NCI-H128 (cell line): ENCODE measurements around the gene HELZ2.
"Not testable (repeated sequence)": the region's sequence is repeated elsewhere in the genome, so short reads cannot be mapped to it uniquely, and the experiment has no call there.

Experiments
- DNase-seq: peaks from one replicate; lab custom pipeline; 2025; ENCODE audit not compliant: unreplicated experiment; lab: John Stamatoyannopoulos, UW

The HELZ2 gene

DNA sequence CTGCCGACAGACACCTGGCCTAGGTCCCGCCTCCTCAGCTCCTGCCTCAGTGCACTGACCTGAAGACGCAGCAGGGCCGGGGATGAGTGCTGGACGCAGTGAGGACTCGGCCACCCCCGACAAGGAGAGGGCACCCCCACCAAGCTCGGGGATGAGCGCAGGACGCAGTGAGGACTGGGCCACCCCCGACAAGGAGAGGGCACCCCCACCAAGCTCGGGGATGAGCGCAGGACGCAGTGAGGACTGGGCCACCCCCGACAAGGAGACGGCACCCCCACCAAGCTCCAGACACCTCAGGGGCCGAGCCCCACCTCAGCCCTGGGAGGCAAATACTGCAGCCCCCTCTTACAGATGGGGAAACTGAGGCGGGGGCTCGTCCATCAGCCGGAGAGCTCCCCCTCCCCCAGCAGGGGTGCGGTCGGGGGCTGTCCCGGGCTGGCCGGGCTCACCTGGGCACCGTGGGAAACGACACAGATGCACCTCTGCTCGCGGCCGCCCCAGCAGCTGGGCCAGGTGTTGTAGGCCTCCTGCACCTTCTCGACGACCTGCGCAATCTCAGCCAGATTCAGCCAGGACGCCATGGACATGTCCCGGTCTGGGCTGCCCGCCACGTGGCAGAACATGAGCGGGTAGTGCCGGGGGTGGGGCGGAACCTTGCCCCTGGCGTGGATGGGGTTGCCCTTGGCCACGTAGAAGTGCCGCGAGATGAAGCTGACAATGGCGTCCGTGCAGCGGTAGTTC, 7.5 kb downstream of the HELZ2 start:
- DNase-seq, result no peak

DNA sequence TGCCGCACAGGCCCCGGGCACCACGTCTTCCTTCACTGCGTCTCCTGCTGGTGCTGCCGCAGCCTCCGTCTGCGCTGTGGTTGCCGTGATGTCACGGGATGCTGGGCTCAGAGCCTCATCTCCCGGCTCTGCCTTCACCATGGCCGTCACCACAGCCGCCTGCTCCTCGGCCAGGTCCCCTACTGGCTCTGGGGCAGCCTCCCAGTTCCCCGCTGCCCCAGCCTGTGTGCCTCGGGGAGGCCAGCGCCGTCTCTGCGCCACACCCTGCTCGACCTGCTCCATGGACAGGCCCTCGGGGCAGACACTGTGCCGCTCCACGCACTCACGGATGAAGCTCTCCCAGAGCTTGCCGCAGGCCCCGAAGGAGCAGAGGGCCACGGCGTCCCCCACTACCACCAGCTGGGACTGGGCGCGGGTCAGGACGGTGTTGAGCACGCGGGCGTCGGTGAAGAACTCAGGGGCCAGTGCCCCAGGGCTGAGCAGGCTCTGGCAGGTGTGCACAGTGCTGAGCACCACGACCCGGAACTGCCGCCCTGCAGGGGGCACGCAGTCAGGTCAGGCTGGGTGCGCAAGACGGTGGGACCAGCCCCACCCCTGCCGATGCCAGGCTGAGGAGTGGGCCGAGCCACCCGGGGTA, 8.2 kb downstream of the HELZ2 start:
- DNase-seq, result no peak

DNA sequence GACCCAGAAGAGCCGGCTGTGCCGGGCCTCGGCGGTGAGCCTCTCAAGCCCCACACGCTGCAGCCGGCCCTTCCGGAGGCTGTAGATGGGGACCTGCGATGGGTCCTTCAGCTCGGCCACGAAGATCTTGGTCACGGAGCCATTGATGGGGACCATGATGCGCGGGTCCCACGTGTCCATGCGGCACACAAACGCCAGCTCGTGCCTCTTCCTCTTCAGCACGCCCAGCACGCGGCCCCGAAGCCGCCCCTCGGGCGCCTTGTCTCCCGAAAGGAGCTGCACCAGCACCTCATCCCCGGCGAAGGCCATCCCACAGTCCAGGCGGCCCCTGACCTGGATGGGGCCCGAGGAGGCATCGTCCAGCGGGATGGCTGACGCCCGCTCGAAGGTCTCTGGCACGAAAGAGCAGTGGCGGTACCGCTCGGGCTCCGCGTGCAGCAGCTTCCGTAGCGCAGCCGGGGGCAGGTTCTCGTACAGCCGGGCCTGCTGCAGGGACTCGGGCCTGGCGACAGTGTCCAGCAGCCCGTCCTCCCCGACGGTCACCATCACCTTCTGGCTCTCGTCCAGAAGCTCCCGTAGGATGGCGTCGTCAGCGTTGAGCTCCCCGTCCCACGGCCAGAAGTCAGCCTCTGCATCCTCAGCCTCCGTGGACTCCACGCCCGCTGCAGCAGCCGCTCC, 8.9 kb downstream of the HELZ2 start:
- DNase-seq, result no peak

DNA sequence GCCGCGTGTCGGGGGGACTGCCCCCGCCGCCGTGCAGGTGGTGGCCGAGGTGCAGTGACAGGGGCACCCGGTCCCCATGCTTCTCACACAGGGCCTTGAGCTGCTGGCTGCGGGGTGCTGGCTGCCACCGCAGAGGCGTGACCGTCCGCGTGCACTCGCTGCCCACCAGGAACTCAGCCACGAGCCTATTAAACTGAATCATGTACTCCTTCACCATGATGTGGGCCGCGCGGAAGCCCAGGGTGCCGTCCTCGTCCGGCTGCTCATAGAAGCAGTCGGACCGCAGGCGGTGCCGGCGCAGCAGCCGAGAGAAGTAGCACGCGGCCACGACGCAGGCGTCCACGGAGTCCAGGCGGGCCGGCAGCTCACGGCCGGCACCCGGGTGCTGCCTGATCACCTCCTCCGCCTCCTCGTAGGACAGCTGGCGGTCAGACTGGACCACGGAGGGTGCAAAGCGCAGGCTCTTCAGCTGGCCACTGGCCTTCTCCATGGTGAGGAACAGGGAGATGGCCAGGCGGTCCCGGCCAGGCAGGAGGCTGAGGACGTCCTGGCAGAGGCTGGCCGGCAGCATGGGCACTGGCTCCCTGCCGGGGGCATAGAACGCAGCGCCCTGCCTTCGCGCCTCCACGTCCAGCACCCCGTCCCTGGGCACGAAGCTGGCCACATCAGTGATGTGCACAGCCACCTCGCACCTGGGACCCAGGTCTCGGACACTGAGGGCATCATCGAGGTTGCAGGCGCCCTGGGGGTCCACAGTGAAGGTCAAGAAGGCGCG, 9.8 kb downstream of the HELZ2 start:
- no peak for DNase-seq

DNA sequence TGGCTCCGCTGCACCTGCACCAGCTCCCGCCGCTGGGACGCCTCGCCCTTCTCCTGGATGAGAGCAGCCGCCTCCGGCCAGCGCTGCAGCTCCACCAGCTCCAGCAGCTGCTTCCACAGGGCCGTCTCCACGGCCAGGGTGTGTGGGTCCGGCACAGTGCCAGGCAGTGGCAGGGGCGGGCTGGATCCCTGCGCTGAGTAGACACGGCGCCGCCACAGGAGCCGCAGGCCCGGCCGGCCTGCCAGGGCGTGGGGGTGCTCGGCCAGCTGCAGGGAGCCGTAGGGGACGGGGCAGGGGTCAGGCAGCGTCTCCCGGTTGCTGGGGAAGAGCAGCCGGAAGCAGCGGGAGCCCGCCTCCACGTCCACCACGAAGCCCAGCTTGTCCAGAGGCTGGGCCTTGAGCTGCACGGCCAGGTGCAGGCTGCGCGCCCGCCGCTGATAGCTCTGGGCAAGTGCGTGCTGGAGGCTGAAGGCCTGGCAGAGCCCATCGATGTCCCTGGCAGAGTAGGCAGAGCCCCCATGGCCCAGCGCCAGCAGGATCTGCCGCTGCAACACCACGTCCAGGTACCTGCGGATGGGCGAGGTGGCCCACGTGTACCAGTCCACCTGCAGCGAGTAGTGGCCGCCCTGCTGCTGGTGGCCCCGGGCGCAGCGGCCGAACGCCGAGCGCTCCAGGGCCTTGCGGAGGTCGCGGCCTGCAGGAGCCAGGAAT, 10.7 kb downstream of the HELZ2 start:
- DNase-seq, result no peak

DNA sequence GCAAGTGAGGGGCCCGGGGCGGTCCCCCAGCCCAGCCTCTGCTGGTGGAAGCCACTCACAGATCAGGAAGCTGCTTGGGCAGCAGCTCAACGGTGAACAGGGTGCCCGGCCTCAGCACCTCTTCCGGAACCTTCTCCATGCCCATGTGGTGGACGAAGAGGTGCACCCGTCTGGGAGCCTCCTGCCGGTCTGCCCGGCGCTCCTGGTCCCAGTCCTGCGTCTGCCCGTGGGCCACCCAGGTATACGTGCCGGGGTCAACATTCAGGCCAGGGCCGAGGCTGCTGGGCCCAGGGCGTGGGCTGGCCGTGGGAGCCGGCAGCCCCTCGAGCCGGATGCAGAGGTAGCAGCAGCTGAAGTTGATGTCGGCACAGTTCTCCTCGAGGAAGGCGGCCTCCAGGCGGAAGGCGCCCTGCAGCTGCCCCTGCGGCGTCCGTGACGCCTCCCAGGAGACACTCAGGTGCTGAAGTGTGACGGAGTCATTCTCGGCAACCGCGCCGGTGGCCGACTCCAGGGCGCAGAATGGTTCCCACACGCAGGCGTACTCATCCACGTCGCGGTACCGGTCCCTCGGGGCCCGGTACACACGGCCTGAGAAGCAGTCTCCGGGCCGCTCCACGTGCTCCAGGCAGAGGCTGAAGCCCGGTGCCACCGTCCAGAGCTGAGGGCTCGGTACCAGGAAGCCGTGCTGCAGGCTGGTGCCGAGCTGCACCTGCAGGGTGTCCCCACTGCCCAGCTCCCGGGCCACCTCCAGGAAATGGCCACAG, 11.4 kb downstream of the HELZ2 start:
- DNase-seq, result no peak

DNA sequence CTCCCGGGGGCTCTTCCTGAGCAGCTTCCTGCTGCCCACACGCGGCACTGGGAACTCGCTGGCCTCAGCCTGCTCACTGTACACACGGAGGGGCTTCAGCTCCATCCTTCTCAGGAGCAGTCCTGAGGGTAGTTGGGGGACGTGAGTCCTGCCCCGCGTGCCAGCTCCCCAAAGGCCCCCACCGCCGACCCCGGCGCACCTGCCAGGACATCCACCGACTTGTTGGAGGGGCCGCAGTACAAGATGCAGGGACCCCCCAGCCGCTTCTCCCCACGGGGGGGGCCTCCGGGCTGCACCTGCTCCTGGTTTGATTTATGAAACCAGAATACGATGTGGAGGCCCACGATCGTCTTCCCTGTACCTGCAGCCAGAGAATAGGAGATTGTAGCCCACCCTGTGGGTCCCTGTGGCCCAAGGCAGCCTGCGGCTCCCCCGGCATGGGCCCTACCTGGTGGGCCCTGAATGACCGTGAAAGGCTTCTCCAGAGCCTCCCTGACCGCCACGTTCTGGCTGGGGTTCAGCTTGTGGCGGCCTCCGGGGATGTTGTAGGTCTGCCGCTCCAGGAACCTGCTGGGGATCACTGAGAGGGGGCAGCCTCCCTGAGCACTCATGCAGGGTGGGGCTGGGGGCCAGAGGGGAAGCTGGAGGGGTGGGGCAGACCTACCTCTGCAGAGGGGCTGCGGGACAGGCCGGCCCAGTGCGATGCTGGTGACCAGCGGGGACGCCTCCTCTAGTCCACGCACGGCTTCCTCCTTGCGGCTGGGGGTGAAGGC, 12.2 kb downstream of the HELZ2 start:
- DNase-seq, result no peak

DNA sequence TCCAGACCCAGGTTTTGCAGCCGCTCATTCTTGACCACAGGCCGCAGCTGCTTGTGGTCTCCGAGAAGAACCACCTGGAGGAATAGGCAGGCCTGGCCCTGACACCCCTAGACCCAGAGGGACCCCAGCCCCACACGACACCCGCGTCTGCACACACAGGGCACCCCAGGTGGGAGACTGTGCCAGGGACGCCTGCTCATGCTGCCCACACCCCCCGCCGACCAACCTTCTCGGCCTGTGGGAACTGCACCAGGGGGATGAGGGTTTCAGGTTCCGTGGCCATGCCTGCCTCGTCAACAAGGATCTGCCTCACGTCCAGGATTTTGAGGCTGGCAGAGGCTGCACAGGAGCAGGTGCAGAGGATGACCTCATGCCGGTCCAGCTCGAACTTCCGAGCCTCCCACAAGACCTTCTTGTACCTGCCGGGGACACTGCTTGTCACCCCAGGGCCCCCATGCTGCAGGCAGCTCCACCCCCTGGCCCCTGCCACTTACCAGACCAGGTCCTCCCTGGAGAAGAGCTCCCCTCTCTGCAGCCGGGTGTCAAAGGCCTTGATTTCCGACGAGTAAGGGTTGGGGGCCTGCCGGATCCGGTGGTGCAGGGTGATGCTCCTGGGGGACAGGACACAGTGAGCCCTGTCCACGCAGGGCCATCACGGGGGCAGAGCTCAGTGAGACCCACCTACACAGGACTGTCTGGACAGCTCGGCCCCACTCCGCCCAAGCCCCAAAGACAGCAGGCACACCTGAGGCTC, 13.0 kb downstream of the HELZ2 start:
- no peak for DNase-seq

DNA sequence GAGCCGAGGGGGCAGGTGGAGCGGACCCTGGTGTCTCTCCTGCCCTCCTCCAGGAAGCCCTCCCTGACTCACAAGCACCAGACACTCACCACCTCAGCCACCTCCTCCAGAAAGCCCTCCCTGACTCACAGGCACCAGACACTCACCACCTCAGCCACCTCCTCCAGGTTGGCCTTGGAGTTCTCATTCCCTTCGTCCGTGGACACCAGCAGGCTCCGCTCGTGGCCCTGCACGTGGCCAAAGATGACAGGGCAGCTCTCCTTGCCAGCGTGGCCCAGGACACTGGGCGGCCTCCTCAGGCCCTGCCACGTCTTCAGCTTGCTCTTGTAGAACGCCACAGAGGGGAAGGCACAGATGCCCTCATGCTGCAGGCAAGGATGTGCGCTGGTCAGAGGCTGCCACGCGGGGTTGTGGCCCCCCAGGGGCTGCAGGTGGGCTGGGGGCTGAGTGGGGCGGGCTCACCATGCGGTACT, 13.7 kb downstream of the HELZ2 start:
- no peak for DNase-seq

DNA sequence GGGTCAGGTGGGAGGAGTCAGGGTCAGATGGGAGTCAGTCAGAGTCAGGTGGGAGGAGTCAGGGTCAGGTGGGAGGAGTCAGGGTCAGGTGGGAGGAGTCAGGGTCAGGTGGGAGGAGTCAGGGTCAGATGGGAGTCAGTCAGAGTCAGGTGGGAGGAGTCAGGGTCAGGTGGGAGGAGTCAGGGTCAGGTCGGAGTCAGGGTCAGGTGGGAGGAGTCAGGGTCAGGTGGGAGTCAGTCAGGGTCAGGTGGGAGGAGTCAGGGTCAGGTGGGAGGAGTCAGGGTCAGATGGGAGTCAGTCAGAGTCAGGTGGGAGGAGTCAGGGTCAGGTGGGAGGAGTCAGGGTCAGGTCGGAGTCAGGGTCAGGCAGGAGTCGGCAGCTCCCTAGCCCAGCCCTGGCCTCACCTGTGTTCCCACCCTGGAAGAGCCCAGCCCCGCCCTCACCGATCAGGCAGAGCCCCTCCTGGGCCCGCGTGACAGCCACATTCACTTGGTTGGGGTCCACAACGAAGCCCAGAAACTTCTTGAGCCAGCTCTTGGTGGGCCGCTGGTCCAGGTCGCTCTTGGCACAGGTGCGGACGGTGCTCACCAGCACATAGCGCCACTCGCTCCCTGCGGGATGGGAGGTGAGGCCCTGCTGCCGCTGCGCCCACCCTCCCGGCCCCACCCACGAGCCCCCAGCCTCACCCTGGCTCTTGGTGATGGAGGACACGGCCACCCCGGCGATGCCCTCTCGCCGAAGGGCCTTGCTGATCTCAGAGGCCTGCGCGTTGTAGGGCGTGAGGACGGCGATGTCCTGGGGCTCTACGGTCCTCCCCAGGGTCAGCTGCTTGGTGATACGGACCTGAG, 14.3 kb downstream of the HELZ2 start:
- DNase-seq, result not testable (repeated sequence)

DNA sequence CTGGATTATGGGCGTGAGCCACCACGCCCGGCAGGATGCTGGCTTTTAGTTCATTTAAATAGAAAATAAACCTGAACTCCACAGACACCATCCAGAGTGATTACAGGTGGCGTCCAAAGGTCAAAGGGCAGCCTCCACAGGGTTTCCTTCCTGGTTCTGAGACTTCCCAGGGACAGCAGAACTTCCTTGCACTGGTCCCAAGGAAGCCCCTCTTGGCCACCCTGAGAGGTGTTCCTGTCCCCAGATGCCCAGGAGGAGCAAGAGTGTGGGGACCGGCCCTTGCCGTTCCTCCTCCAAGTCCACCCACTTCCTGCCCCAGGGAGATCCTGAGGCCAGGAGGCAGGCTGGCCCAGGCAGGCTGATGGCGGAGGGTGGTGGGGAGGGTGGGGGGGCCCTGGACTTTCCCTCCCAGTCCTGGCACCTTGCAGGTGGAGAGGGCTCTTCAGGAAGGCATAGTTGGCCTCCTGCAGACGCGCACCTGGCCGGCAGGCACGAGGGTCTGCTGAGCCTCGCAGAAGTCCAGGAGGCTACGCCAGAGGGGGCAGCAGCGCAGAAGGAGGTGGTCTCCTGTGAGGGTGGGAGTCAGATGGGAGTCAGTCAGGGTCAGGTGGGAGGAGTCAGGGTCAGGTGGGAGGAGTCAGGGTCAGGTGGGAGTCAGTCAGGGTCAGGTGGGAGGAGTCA, 15.1 kb downstream of the HELZ2 start:
- DNase-seq, result no peak

DNA sequence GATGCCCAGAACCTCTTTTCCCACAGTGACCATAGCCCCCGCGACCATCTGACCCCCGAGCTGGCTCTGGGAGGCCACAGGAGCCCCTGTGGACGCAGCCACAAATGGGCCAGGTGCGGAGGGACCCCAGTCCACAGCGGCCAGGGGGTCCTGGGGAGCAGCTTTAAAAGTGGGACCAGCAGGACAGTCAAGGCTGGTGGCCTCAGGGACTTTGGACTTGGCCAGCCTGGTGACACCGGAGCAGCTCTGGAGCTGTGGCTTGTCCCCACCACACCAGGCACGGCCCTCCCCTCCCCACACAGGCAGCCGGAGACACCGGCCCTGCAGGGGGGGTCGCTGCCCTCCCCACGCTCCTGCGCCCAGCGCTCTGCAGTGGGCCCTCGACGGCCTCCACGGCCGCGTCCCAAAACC, 16.6 kb downstream of the HELZ2 start:
- DNase-seq, result no peak

DNA sequence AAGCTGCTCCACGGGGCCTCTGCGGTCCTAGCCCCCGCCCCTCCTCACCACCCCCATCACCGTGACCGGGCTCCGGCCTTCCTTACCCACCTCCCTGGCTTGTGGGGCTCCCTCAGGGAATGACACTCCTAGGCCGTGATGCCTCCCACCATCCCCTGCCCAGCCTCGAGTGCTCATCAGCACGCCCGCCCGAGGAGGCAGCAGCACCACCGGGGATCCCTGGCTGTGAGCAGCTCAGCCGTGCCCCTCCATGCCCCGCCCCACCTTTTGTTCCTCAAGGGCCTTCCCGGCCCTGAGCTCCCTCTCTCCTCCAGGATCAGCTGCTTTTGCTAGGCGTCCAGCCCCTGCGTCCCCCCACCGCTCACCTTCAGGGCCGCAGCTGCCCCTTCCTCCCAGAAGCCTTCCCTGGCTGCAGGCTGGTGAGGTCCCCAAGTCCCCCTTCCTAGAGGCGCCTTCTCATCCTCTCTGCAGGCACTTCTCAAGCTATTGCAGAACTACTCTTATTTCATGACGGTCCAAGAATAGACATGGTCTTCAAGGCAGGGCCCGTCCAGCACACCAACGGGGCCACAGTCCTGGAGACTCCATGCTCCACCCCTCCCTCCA, 17.1 kb downstream of the HELZ2 start:
- DNase-seq, result no peak

DNA sequence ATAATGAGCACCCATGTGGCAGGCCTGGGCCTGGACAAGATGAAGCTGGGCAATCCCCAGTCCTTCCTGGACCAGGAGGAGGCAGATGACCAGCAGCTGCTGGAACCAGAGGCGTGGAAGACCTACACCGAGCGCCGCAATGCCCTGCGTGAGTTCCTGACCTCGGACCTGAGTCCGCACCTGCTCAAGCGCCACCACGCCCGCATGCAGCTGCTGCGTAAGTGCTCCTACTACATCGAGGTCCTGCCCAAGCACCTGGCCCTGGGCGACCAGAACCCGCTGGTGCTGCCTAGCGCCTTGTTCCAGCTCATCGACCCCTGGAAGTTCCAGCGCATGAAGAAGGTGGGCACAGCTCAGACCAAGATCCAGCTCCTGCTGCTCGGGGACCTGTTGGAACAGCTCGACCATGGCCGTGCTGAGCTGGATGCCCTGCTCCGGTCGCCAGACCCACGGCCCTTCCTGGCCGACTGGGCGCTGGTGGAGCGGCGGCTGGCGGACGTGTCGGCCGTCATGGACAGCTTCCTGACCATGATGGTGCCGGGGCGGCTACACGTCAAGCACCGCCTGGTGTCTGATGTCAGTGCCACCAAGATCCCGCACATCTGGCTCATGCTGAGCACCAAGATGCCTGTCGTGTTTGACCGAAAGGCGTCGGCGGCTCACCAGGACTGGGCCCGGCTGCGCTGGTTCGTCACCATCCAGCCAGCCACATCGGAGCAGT, 18.2 kb downstream of the HELZ2 start:
- no peak for DNase-seq

DNA sequence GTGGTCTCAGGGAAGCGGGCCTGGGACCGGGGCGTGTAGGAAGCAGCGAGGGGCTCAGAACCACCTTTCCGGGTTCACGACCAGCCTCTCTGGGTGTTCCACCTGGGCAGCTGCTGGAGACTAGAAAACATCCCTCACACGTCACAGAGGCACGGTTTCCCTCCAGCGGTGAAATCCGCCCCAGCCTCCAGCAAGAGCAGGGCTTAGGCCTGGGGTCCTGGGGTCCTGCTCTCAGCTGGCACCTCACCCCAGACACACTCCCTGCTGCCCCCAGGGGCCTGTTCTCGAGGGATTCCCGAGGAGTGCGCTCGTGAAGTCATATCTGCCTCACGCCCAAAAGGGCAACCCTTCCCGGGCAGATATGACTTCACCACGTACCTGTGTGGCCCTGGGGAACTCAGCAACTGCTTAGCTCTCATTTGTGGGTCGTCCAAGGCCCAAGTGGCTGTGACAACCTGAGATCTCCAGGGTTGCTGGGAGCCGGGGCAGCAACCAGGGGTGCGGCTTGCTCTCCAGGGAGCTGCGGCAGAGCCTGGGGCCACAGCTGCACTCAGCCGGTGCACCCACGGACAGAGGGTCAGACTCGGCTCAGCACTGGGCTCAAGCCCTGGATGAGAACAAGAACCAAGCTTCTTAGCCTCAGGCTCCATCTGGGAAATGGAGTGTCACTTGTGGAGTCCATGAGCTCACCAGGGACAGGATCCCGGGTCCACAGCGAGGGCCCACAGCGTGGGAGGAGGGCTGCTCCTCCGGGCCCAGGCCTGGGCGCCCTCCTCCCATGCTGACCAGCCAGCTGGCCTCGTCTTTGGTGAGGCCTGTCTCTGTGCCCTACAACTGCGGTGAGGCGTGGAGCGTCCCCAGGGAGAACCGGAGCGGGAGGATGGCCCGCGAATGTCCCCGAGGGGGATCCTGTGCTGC, 19.4 kb downstream of the HELZ2 start:
- no peak for DNase-seq
